HG03103 (cell line): ENCODE data around the gene SESTD1.

Experiments
- ATAC-seq: cut with Tn5 transposase; IDR thresholded peaks from one replicate; pipeline ENCODE4 v1.9.1; 2021; ENCODE audit warnings: low read depth; ENCODE audit not compliant: unreplicated experiment

SESTD1 gene

DNA sequence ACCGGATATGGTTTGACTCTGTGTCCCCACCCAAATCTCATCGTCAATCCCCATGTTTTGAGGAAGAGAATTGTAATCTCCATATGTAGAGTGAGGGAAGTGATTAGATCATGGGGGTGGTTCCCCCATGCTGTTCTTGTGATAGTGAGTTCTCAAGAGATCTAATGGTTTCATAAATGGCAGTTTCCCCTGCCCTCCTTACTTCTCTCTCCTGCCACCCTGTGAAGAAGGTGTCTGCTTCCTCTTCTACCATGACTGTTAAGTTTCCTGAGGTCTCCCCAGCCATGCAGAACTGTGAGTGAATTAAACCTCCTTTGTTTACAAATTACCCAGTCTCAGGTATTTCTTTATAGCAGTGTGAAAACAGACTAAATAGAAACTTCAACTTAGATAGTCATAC, 69.5 kb downstream of the SESTD1 start:
- ATAC-seq, result no peak

DNA sequence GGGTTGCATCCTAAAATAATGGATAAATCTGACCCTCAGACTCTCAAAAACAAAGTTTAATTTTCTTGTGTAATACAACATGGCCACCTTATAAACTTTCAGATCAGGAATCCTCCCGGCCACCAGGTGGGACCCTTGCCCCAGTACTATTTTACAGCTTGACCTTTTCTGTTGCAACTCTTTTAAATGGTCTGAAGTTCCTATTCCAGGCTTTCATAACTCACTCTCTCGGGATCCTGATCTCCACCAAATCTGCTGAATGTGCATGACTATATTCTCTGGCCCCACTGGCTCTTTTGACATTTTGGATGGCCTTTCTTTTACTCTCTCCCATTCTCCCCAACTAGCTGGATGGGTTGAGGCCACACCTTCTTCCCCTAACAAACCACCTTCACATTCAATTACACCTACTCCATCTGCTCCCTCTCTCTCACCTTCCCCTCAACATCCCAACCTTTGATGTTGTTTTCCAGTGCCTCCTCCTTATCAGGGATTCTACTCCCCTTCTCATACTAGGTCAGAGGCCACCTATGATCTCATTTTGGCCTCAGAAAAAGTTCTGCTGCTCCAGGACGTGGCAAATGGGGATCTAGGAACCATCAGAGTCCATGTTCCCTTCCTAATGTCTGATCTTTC, 70.8 kb downstream of the SESTD1 start:
- no peak for ATAC-seq

DNA sequence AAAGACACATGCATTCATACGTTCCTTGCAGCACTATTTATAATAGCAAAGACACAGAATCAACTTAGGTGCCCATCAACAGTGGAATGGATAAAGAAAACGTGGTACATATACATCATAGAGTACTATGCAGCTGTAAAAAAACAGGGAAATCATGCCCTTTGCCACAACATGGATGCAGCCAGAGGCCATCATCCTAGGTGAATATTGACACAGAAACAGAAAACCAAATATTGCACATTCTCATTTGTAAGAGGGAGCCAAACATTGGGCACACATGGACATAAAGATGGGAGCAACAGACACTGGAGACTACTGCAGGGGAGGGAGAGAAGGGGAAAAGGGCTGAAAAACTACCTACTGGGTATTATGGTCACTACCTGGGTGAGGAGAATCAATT, 73.5 kb downstream of the SESTD1 start:
- ATAC-seq, result no peak

DNA sequence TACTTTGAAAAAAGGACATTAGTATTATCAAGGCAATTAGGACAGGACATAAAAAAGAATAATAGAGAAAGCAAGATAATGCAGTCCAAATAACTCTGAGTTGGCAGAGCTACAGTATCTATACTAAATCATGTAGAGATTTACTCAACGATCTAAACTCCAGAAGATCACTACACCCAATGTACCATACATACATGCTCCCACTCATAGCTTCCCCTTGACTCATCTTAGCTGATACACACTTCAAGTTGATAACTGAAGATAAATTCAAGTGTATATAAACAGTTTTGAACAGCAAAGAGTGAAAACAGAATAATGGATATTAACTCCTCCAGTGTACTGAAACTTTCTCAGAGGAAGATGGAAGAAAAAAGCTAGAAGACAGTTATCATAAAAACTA, 78.5 kb downstream of the SESTD1 start:
- no peak for ATAC-seq

DNA sequence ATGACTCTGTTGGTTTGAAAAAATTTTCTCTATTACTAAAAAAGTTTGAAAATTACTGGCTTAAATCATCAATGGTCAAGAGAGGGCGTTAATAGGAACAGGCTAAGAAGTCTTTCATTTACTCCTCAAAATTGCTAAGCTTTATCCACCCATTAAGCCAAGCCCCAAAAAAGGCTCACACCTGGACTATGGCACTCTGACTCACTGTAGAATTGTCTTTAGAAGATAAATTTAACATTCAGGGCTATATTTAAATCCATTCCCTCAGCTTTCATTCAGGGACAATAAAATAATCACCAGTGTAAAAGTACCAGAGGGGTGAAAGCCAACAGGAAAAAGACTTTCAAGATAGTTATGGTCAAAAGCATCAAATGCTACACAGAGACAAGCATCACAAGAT, 80.0 kb downstream of the SESTD1 start:
- no peak for ATAC-seq

DNA sequence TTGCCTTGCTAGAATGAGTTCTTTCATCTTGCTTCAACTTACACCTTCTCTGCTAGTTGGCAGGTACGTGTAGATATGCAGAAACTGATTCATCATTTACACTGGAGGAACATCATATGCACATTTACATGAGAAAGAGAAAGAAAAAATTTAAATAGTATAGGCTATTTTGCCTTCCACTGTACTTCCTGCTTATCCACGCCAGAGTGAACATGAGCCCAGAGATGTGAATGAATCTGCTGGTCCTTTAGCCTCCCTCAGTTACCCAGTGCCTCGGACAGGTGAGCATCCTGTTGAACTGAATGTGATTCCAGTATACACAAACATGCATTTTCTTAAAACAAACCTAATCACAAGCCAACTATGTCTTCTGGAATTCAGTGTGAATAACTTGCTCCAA, 83.6 kb downstream of the SESTD1 start:
- peak; percentile 54 for ATAC-seq

DNA sequence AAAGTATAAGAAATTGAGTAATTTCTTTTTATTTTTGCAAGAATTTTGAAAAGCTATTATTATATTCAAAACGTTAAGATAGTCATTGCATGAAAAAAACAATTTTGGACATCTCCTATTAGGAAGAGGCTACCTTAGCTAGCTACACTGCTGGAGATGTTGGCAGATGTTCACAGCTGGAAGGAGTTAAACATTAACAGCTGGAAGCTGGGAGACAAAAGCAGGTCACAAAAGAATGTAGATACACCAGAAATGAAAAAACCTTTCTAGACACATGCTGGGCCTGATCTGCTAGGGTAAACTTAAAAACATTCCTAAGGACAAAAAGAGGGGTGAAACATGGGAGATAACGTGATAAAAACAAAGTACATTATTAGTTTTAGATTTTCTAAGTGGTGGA, 84.4 kb downstream of the SESTD1 start:
- ATAC-seq, result no peak

DNA sequence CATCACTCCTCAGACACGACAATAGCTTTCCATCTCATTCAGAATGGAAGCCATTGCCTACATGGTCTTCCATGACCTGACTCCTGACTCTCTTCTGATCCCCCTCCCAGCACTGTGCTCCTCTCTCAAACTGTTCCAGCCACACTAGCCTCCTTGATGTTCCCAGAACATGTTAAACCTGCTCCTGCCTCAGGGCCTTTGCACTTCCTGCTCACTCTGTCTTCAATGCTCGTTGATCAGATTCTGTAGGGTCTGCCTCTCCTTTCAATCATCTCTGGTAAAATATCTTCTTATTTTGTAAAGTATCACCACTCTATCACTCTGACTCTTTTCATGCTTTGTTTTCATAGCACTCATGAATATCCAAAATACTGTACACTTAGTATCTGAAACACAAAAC, 84.9 kb downstream of the SESTD1 start:
- no peak for ATAC-seq

DNA sequence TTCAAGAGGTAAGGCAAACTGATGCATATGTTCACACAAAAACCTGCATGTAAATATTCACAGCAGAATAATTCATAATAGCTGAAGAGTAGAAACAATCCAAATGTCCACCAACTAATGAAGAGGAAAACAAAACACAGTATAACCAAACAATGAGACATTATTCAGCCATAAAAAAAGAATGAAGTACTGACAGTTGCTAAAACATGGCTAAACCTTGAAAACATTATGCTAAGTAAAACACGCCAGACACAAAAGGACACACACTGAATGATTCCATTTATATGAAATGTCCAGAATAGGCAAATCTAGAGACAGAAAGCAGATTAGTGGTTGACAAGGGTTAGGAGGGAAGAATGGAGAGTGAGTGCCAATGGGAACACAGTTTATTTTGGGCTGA, 86.9 kb downstream of the SESTD1 start:
- no peak for ATAC-seq

DNA sequence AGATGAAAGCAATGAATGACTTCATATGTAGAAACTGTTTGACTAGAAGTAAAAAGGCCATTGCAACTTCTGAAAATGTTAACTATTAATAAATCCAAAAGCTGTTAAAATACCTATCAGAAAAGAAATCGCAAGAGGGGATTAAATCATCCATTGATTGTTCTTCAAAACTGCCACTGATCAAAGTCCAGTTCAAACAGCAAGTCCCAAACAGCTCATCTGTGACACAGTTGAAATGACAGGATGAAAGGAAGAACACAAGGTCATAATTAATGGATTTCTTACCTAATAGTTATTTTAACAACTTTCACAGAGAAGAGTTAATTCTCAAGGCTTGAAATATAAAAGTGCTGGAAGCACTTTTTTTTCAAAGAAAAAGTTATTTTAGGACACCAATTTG, 90.4 kb downstream of the SESTD1 start:
- no peak for ATAC-seq

DNA sequence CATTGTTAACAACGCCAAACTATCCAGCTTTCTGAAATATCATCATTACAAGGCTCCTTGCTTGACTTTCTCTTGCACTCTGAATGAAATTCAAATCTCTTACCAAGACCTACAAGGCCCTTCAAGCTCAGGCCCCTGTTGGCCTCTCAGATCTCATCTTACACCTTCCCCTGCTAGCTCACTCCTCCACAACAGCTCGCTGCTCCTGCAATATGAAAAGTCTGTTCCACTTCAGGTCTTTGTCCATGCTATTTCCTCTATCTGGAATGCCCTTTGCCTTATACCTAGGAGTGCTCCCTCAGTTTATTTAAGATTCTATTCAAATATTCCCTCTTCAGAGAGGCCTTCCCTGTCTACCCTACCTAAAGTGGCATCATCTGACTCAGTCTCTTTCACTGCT, 91.7 kb downstream of the SESTD1 start:
- no peak for ATAC-seq

DNA sequence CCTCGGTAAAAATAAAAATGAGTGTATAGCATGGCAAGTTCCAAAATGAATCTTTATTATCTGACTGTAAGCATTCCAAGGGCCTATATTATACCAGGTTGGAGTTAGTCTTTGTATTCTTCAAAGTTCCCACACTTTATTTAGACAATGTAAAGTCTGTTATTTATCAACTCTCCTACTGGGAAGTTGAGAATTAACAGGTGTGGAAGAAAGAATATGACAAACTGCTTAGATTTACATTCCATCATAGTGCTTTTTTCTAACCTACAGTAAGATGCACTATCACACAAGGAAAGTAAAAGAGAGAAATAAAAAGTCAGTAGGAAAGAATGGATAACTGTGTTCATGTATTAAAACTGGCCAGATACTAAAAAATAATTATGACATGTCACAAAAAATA, 93.3 kb downstream of the SESTD1 start:
- no peak for ATAC-seq

DNA sequence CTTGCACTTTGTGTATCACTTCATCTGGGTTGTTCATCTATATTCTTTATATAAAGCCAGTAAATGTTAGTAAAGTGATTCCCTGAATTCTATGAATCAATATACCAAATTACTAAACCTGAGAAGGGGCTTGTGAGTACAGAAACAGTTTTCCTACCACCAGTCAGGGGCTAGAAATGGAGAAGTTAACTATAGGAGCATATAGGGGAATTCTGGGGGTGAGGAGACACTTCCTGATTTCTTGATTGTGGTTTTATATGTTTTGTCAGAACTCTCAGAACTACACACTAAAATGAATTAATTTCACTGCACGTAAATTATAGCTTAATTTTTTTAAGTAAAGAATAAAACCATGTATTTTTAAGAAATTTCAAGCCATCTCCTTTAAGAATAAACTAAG, 93.7 kb downstream of the SESTD1 start:
- no peak for ATAC-seq

DNA sequence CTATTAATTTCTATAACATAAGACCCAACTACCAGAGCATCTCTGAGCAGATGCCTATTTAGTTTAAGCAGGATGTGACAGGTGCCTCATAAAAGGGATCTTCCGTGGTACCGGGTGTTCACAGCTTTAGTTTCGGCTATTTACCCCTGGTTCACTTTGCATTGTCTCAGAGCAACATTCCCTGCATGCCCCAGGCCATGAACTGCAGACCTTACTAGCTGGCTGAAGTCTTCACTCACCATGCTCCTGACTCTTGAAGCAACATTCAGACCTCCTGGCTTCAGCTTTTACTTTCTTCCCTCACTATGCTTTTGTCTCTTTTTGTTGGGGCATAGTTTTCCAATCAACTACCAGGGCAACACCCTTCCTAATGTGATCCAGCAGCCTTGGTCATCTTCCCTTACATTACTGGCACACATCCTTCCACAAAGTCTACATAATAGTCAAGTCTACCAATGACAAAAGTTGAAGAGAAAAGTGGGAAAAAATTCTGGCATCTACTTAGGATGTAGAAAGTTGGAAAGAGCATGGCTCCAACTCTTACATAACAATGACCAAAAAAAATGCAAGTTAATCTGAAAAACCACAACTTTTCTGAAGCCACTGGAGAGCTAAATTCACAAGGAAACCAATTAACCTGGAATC, 99.2 kb downstream of the SESTD1 start:
- no peak for ATAC-seq

DNA sequence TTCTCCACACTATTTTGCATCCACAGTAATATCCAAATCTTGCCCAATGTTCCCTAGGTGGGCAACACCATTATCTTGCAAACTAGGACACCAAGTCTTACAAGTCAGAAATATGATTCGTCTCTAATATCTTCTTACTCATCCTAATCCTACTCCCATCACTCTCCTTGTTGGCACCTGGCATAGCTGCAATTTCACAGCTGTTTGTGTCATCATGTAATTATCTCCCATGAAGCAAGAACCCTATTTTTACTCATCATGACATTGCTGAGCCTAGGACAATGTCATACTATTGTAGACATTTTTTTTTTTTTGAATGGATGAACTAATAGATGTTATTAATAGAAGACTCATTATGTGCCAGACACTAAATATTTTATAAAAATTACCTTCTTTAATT, 123.4 kb downstream of the SESTD1 start:
- no peak for ATAC-seq

DNA sequence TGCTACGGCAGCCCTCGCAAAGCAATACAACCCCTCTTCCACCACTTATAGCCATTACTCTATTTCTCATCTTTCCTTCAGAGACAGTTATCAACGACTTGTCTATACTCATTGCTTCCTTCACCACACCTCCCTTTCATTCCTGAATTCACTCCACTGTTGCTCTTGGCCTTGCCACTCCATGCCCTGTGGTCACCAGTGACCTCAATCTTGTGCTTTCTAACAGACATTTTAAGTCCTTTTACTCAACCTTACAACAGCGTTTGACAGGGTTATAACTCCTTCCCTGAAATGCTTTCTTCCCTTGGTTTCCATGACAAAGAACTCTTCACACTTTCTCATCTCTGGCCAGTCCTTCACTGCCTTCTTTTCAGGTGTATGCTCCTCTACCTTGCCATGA, 124.1 kb downstream of the SESTD1 start:
- no peak for ATAC-seq

DNA sequence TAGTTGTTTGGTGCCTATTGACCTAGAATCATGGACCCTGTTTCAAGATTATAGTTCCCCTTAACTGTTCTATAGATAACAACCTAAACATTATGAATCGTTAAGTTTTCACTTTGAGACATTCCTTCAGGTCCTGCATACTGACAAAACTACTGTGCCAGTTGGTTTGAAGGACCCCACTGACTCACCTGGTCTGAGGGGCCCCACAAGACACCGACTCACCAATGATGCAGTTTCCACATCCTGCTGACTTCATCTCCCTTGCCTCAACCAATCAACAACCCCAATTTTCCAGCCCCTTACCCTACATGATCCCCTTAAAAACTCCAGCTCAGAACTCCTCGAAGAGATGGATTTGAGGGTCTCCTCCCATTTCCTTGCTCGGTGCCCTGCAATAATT, 125.1 kb downstream of the SESTD1 start:
- ATAC-seq, result no peak

DNA sequence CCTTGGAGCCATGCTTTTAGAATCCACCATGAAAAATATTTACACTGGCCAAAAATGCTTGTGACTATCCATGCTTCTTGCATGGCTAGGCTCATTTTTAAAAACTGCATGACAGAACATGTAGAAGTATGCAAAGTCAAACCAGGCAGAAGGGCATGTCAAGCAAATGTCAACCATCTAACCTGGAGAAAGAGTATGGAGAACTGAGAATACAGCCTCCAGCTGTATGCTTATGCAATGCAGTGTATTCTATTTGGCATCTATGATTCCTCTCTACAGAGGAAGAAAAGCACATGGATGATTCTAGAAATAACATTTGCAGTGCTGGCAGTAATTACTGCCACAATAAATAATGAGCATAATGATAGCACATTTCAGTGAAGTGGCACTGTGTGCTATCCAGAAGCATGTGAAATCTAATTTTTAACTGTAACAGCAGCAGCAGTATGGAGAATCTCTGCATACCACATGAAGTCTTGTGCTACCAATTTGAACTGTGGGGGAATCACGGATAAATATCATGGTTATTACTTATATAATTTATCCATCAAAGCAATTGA, 127.4 kb downstream of the SESTD1 start:
- no peak for ATAC-seq

DNA sequence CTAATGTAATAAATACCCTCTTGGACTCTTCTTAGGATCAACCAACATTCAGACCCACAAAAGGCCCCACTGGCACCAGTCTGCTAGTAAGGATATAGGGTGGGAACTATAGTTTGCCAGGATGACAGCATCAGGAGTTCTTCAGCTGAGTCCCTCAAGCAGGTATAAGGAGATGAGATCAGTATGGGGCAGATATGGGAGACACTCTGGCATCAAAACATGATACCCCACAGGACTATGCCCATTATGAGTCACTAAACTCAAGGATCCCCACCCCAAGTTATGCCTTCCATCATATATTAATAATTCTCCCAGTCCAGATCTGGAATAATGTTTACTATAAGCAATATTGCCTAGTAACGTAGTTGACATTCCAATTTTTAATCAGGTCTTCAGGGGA, 131.6 kb downstream of the SESTD1 start:
- ATAC-seq, result no peak

DNA sequence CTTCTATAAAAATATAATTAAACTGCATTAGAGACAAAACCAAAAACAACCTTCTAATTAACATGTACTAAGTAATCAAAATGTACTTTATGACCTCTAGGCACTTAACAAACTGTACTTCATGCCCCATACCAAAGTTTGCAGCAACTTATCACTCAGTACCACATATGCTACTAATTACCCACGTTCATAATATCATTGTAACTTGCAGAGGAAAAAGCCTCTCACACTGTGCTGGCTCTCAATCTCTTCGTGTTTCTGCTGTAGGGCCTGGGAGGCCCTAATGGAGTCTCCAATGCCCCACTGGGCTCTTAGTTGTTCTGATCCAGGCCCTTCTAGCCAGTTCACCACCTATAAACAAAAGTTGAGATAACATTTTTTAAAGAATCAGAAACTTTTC, 132.6 kb downstream of the SESTD1 start:
- ATAC-seq, result no peak

DNA sequence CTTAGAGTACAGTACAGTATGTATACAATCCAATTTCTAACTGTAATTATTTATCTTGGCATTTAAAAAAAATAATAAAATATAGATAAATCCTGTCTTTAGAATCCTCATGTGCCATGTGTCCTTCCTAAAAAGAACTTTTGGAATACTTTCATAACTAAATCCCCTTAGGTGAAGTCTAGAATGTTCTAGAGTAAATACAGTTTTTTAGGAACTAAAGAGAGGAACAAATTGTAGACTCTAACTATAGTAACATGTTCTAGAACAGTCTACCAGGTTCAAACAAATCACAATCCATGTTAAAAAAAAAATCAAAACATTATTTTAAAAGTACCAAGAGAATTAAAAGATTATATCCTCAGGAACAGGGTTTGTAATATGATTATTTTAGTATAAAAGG, 134.1 kb downstream of the SESTD1 start:
- ATAC-seq, result no peak

DNA sequence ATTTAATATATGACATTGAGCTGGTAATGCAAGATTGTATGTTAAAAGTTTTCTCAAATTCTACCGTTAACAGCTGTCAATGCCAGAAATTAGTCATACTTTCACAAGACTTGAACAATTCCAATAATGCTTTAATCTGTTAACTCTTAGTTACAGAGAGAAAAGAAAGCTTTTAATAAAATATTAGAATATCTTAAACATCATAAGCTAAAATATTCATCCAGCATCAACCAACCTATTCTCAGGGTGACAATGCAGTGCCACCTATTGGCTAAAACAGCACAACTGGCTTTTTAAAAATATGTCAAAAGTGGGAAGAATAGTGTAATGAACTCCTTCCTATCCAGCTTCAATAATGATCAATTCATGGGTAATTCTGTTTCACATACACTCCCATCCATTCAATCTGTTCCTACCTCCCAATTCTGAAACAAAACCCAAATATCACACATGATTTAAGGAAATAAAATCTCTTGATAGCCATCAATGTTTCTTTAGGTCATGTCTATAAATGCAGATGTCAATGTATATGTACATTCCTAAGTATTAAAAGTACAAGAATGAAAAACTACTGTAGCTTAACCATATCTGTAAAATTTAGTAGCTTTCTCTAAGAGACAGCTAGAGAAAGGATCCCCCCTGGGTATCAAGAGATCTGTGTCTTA, 134.9 kb downstream of the SESTD1 start:
- ATAC-seq, result no peak
